B cell (primary cell): Measurements from ENCODE around the gene TLX2. TPM values are rescaled to one million over a fixed set of nuclear protein-coding genes. Genes with fewer than 3 reads are reported as not detected.

Experiments
- ATAC-seq: fragments of 200-7000 bp; cut with Tn5 transposase; one replicate; pipeline ENCODE4 v1.10.0; 2021; ENCODE audit warnings: low read depth, mild to moderate bottlenecking, moderate number of reproducible peaks, moderate library complexity
- CTCF ChIA-PET: fragments of 350-600 bp; sonication (Branson Sonifier 250); formaldehyde crosslinking; loops from one replicate; lab custom pipeline; 2021; ENCODE audit warnings: antibody characterized with exemption, inconsistent platforms; lab: Charles Lee
- POLR2A ChIA-PET: fragments of 350-600 bp; sonication (Branson Sonifier 250); formaldehyde crosslinking; loops from one replicate; lab custom pipeline; 2021; ENCODE audit warnings: antibody characterized with exemption; lab: Charles Lee
- DNase-seq: peaks from one replicate; pipeline ENCODE4 v3.0.0; 2013
- H2AFZ ChIP-seq: 2 replicates; pipeline ENCODE4 v1.6.1; 2012; ENCODE audit warnings: mild to moderate bottlenecking, low read depth, low read length; ENCODE audit not compliant: insufficient read depth, poor library complexity, severe bottlenecking
- H3K27ac ChIP-seq, 2 donors: 1 replicate in 1 of 2; 2 replicates in 1 of 2; pipeline ENCODE4 v1.5.1; 2012 to 2013; ENCODE audit warnings: low read length in 2 of 2, mild to moderate bottlenecking in 2 of 2, moderate library complexity in 1 of 2
- H3K27me3 ChIP-seq, 4 experiments: fragments of 200-600 bp in 1 of 4; sonication (generic) in 1 of 4; replicated peaks in 1 of 4; 1 replicate in 2 of 4; 2 replicates in 2 of 4; pipeline versions ENCODE4 v1.6.1 to v1.7.0; 2013 to 2016; ENCODE audit warnings: low read length in 3 of 4, mild to moderate bottlenecking in 2 of 4, mixed read lengths in 1 of 4, moderate library complexity in 1 of 4; ENCODE audit not compliant: insufficient read depth in 4 of 4, control insufficient read depth in 3 of 4; ENCODE audit errors: control extremely low read depth in 1 of 4
- H3K36me3 ChIP-seq, 2 experiments: replicated peaks in 1 of 2; 1 replicate in 1 of 2; 2 replicates in 1 of 2; pipeline versions ENCODE4 v1.6.1 to v1.7.1; 2013; ENCODE audit warnings: low read length in 1 of 2; ENCODE audit not compliant: insufficient read depth in 2 of 2, control insufficient read depth in 1 of 2; ENCODE audit errors: control extremely low read depth in 1 of 2, extremely low read depth in 1 of 2
- H3K4me1 ChIP-seq, 2 donors: fragments of 200-600 bp in 1 of 2; sonication (generic) in 1 of 2; 1 replicate in 1 of 2; 2 replicates in 1 of 2; pipeline versions ENCODE4 v1.5.1 to v1.6.1; 2013 to 2017; ENCODE audit warnings: low read length in 2 of 2; ENCODE audit not compliant: control insufficient read depth in 2 of 2, insufficient read depth in 2 of 2
- H3K4me2 ChIP-seq: replicated peaks from 2 replicates; pipeline ENCODE3; 2012; ENCODE audit warnings: mild to moderate bottlenecking, low read depth, low read length; ENCODE audit not compliant: poor library complexity, severe bottlenecking
- H3K4me3 ChIP-seq, 5 experiments: fragments of 200-600 bp in 1 of 5; sonication (generic) in 1 of 5; 1 replicate in 3 of 5; 2 replicates in 2 of 5; pipeline versions ENCODE4 v1.5.1 to v1.7.0; 2011 to 2016; ENCODE audit warnings: low read length in 4 of 5, mild to moderate bottlenecking in 4 of 5, low read depth in 2 of 5, control low read depth in 1 of 5, moderate library complexity in 1 of 5; ENCODE audit not compliant: insufficient read depth in 1 of 5; ENCODE audit errors: control extremely low read depth in 1 of 5, extremely low read depth in 1 of 5
- H3K79me2 ChIP-seq: fragments of 200-600 bp; sonication (generic); one replicate; pipeline ENCODE4 v1.6.0; 2016; ENCODE audit warnings: low read length; ENCODE audit not compliant: control insufficient read depth, insufficient read depth
- H3K9ac ChIP-seq: fragments of 200-600 bp; sonication (generic); 2 replicates; pipeline ENCODE4 v1.6.1; 2017; ENCODE audit warnings: mild to moderate bottlenecking, low read length, moderate library complexity
- H3K9me3 ChIP-seq, 3 donors: one replicate each; pipeline versions ENCODE4 v1.6.1 to v1.7.1; 2013; ENCODE audit warnings: low read length in 2 of 3; ENCODE audit not compliant: control insufficient read depth in 2 of 3, insufficient read depth in 1 of 3; ENCODE audit errors: control extremely low read depth in 1 of 3
- H4K20me1 ChIP-seq: 2 replicates; pipeline ENCODE4 v1.6.0; 2012; ENCODE audit warnings: mild to moderate bottlenecking, low read length; ENCODE audit not compliant: insufficient read depth, control insufficient read depth, poor library complexity, severe bottlenecking
- H3K27ac Mint-ChIP-seq: one replicate; pipeline ENCODE4 v1.8.0; 2021; ENCODE audit warnings: mixed read lengths
- H3K27me3 Mint-ChIP-seq: one replicate; pipeline ENCODE4 v1.8.0; 2021; ENCODE audit warnings: mixed read lengths
- H3K4me1 Mint-ChIP-seq: one replicate; pipeline ENCODE4 v1.8.0; 2021; ENCODE audit warnings: mixed read lengths
- H3K4me3 Mint-ChIP-seq: one replicate; pipeline ENCODE4 v1.8.0; 2021; ENCODE audit warnings: mixed read lengths
- H3K9me3 Mint-ChIP-seq: one replicate; pipeline ENCODE4 v1.8.0; 2022; ENCODE audit warnings: mixed read lengths; ENCODE audit not compliant: insufficient read depth
- CTCF ChIP-seq: fragments of 200-600 bp; IDR thresholded peaks from one replicate; pipeline ENCODE4 v1.8.0; 2022; ENCODE audit warnings: antibody characterized with exemption, mild to moderate bottlenecking
- EZH2 ChIP-seq: IDR thresholded peaks from 2 replicates; pipeline ENCODE4 v1.6.1; 2012; ENCODE audit warnings: borderline replicate concordance, low read depth, mild to moderate bottlenecking, moderate library complexity, low read length; ENCODE audit not compliant: insufficient read depth, poor library complexity, severe bottlenecking
- WGBS: methylation state at CpG from one replicate; pipeline ENCODE4 v1.1.5; 2013; ENCODE audit warnings: missing lambda C conversion rate; ENCODE audit not compliant: insufficient coverage; 5-methylcytosine and 5-hydroxymethylcytosine counted together
- intact Hi-C: fragments of 100-400 bp; cut with micrococcal nuclease; formaldehyde crosslinking; loops from one replicate; pipeline ENCODE4 v1.10.0; 2022
- polyA plus RNA-seq: library from polyadenylated mRNA; depleted of rRNA; stranded (reverse); fragments of >200 nt; gene quantifications from 2 replicates; pipeline ENCODE4 v1.2.3, GENCODE V29; 2012
- total RNA-seq, 2 donors: library from RNA; stranded (reverse); fragments of 120-200 nt in 1 of 2; gene quantifications; 1 replicate in 1 of 2; 2 replicates in 1 of 2; pipeline versions ENCODE4 v1.2.3 to v1.2.4, GENCODE V29; 2013 to 2022

Gene TLX2
- total and polyA plus RNA-seq, 2 donors (not counting 1 experiment from before 2014, with no cell fraction given): 0.06 TPM; not detected in 1

DNA sequence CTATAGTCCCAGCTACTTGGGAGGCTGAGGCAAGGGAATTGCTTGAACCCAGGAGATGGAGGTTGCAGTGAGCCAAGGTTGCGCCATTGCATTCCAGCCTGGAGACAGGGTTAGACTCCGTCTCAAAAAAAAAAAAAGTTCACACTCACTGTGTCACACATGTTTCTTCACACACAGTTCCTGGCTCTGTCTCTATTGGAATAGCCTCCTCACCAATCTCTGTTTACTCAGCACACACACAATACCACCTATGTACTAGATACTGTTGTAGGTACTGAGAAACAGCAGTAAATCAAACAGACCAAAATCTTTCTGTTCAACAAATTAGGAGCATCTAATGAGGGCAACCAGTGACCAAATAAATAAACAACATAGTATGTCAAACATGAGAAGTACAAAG is 28.1 kb upstream of the TLX2 start:
- no peak overlapping the region for H3K9ac ChIP-seq
- Mint-ChIP-seq H3K4me3 (no peak overlapping the region), H3K27me3 (no peaks in the 10 kb centered on the region), H3K4me1 (peaks cover 26% of the 10 kb centered on the region), H3K27ac (no peak overlapping the region), H3K9me3 (no peaks in the 10 kb centered on the region)
- H3K4me2 ChIP-seq: no peak overlapping the region
- H4K20me1 ChIP-seq: peaks cover 55% of the 10 kb centered on the region
- H3K4me1 ChIP-seq: peaks cover 17 to 23% of the 10 kb centered on the region in 2 donors
- DNase-seq (no peak), ATAC-seq (no peak)
- H3K4me3 ChIP-seq: no peak overlapping the region
- H2AFZ ChIP-seq: no peak overlapping the region
- 100% methylated on average over 2 of the region's 2 CpGs for WGBS
- peaks cover 0 to 45% of the 10 kb centered on the region in 2 experiments for H3K36me3 ChIP-seq
- no peak for TF ChIP-seq CTCF
- no peak for TF ChIP-seq EZH2
- H3K27me3 ChIP-seq: no peaks in the 10 kb centered on the region
- CTCF ChIA-PET: interaction anchor here (0.7 to 7.1 kb wide), 3 partner anchors 14 to 114 kb away, joined by 3 to 149 read pairs (median 3); no protein-coding TSS in a partner anchor
- intact Hi-C loops: no loop called here
- no peaks in the 10 kb centered on the region for H3K9me3 ChIP-seq
- H3K79me2 ChIP-seq: peaks cover 54% of the 10 kb centered on the region
- POLR2A ChIA-PET: no interaction called here
- no peak overlapping the region for H3K27ac ChIP-seq

DNA sequence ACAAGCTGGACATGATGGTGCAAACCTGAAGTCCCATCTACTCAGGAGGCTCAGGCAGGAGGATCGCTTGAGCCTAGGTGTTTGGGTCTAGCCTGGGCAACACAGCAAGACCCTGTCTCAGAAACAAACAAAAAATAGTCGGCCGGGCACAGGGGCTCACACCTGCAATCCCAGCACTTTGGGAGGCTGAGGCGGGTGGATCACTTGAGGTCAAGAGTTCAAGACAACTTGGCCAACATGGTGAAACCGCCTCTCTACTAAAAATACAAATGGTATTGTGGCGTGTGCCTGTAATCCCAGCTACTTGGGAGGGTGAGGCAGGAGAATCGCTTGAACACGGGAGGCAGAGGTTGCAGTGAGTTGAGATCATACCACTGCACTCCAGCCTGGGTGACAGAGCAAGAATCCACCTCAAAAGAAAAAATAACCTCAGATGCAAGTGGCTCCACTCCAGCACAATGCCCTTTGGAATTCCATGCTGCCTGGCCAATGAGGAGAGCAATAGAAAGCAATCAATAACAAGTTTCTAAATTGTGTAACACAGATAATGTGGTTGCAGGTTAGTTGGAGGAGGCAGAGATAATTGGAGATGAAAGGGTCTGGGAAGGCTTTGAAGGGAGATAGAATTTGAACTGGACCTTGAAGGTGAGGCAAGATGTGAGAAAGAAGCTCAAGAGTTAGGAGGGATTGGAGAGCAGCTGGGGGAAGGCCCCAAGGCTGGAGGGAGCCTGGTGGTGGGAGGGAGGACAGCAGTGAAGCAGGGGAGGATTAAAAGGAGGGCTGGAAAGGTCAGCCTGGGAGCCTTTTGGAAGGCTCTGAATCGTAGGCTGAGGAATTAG is 25.4 kb upstream of the TLX2 start:
- CTCF ChIA-PET: interaction anchor here (0.9 to 1.3 kb wide), 3 partner anchors 13 to 99 kb away, joined by 3 read pairs; no protein-coding TSS in a partner anchor
- Histone ChIP-seq H3K36me3 (peaks cover 0 to 65% of the 10 kb centered on the region in 2 experiments), H3K79me2 (peaks cover 35% of the 10 kb centered on the region), H3K4me1 (peaks cover under 1 to 4% of the 10 kb centered on the region in 2 donors), H3K27ac (no peak overlapping the region), H3K9ac (no peak overlapping the region), H3K27me3 (no peaks in the 10 kb centered on the region), H2AFZ (no peak overlapping the region), H4K20me1 (peaks cover 40% of the 10 kb centered on the region), H3K9me3 (no peaks in the 10 kb centered on the region), H3K4me3 (no peak overlapping the region), H3K4me2 (no peak overlapping the region)
- WGBS: 97% methylated on average over 6 of the region's 9 CpGs
- POLR2A ChIA-PET: no interaction called here
- TF ChIP-seq EZH2: no peak
- TF ChIP-seq CTCF: no peak
- ATAC-seq: no peak
- H3K27ac Mint-ChIP-seq: no peak overlapping the region
- H3K27me3 Mint-ChIP-seq: no peaks in the 10 kb centered on the region
- DNase-seq: no peak
- H3K9me3 Mint-ChIP-seq: no peaks in the 10 kb centered on the region
- intact Hi-C loops: no loop called here
- H3K4me3 Mint-ChIP-seq: no peak overlapping the region
- H3K4me1 Mint-ChIP-seq: peaks cover 6% of the 10 kb centered on the region
